Smooth muscle cell (in vitro differentiated cells): Measurements from ENCODE around the gene ZBTB21. TPM values are rescaled to one million over a fixed set of nuclear protein-coding genes. Genes with fewer than 3 reads are reported as not detected.

Experiments used
- DNase-seq: peaks from one replicate; lab custom pipeline; 2025; ENCODE audit not compliant: unreplicated experiment; lab: John Stamatoyannopoulos, UW
- H2AFZ ChIP-seq: fragments of 200-600 bp; sonication (generic); 2 replicates; pipeline ENCODE4 v1.6.0; 2016; ENCODE audit warnings: antibody characterized with exemption, low read depth, mild to moderate bottlenecking
- H3F3A ChIP-seq: fragments of 200-600 bp; sonication (generic); 2 replicates; pipeline ENCODE4 v1.6.0; 2017; ENCODE audit warnings: antibody characterized with exemption, low read depth
- H3K27ac ChIP-seq: fragments of 200-600 bp; sonication (generic); 2 replicates; pipeline ENCODE4 v1.5.1; 2016; ENCODE audit warnings: low read depth, mild to moderate bottlenecking
- H3K27me3 ChIP-seq: fragments of 200-600 bp; sonication (generic); 2 replicates; pipeline ENCODE4 v1.6.1; 2016; ENCODE audit warnings: low read depth, mild to moderate bottlenecking
- H3K36me3 ChIP-seq: fragments of 200-600 bp; sonication (generic); 2 replicates; pipeline ENCODE4 v1.5.1; 2016; ENCODE audit warnings: low read depth
- H3K4me1 ChIP-seq: fragments of 200-600 bp; sonication (generic); 2 replicates; pipeline ENCODE4 v1.5.1; 2016; ENCODE audit warnings: low read depth
- H3K4me2 ChIP-seq: fragments of 200-600 bp; sonication (generic); 2 replicates; pipeline ENCODE4 v1.6.0; 2016; ENCODE audit warnings: mild to moderate bottlenecking
- H3K4me3 ChIP-seq: fragments of 200-600 bp; sonication (generic); 2 replicates; pipeline ENCODE4 v1.5.1; 2016; ENCODE audit warnings: mild to moderate bottlenecking
- H3K79me2 ChIP-seq: fragments of 200-600 bp; sonication (generic); 2 replicates; pipeline ENCODE4 v1.6.0; 2016; ENCODE audit warnings: low read depth, mild to moderate bottlenecking
- H3K9ac ChIP-seq: fragments of 200-600 bp; sonication (generic); 2 replicates; pipeline ENCODE4 v1.6.0; 2016; ENCODE audit warnings: low read depth
- H3K9me3 ChIP-seq: fragments of 200-600 bp; sonication (generic); replicated peaks from 2 replicates; pipeline ENCODE4 v1.5.1; 2016; ENCODE audit warnings: low read depth
- H4K20me1 ChIP-seq: fragments of 200-600 bp; sonication (generic); 2 replicates; pipeline ENCODE4 v1.6.0; 2016; ENCODE audit warnings: low read depth
- CTCF ChIP-seq: fragments of 200-600 bp; sonication (generic); IDR thresholded peaks from 2 replicates; pipeline ENCODE4 v1.5.1; 2017; ENCODE audit warnings: borderline replicate concordance, mild to moderate bottlenecking, antibody characterized with exemption; ENCODE audit not compliant: insufficient read depth, poor library complexity, severe bottlenecking
- WGBS: methylation state at CpG from one replicate; pipeline ENCODE4 v1.1.7; 2016; ENCODE audit warnings: low lambda C conversion rate; 5-methylcytosine and 5-hydroxymethylcytosine counted together
- polyA plus RNA-seq: library from polyadenylated mRNA; unstranded; fragments of >200 nt; fragmentation: Nextera tagmentation; extraction: Ambion mirVana; gene quantifications from 2 replicates; pipeline ENCODE4 v1.2.1, GENCODE V29; 2016
- total RNA-seq: library from RNA; depleted of rRNA; stranded (reverse); fragments of >200 nt; gene quantifications from 2 replicates; pipeline ENCODE4 v1.2.3, GENCODE V29; 2014

The ZBTB21 gene
- total and polyA plus RNA-seq, 2 experiments from 2014 or later: 6.2 to 24.1 TPM

- DNase-seq: no peak
- H3K27ac ChIP-seq: no peak overlapping the region
These were observed 61.3 kb downstream of the ZBTB21 start for GRCh38 chr21:41948901-41949300.

GRCh38 chr21:41948078-41948895, 61.9 kb downstream of the ZBTB21 start:
- no peak overlapping the region for H3K27ac ChIP-seq
- no peak overlapping the region for H3K4me2 ChIP-seq
- H3K27me3 ChIP-seq: no peaks in the 10 kb centered on the region
- H3K36me3 ChIP-seq: no peaks in the 10 kb centered on the region
- H3K9ac ChIP-seq: no peak overlapping the region
- peaks cover 21% of the 10 kb centered on the region for H3K4me1 ChIP-seq
- H3K79me2 ChIP-seq: no peaks in the 10 kb centered on the region
- no peak for DNase-seq
- 93% methylated on average over 9 of the region's 9 CpGs for WGBS
- no peak overlapping the region for H3K4me3 ChIP-seq
- H3K9me3 ChIP-seq: no peaks in the 10 kb centered on the region
- peaks cover 9% of the 10 kb centered on the region for H4K20me1 ChIP-seq
- no peak for TF ChIP-seq CTCF
- H2AFZ ChIP-seq: no peak overlapping the region
- no peaks in the 10 kb centered on the region for H3F3A ChIP-seq

More at GRCh38 chr21:41948901-41949300, 61.3 kb downstream of the ZBTB21 start:
- Histone ChIP-seq H3K4me1 (peaks cover 21% of the 10 kb centered on the region), H3K4me3 (no peak overlapping the region), H3K36me3 (no peaks in the 10 kb centered on the region), H3K4me2 (no peak overlapping the region), H4K20me1 (peaks cover 9% of the 10 kb centered on the region), H3K27me3 (no peaks in the 10 kb centered on the region), H3K79me2 (no peaks in the 10 kb centered on the region), H3K9ac (no peak overlapping the region), H2AFZ (no peak overlapping the region), H3F3A (no peaks in the 10 kb centered on the region), H3K9me3 (no peaks in the 10 kb centered on the region)
- no peak for TF ChIP-seq CTCF
- WGBS: 97% methylated on average over 11 of the region's 11 CpGs

GRCh38 chr21:41945982-41946381, 64.2 kb downstream of the ZBTB21 start:
- Histone ChIP-seq H4K20me1 (peaks cover 5% of the 10 kb centered on the region), H3K27ac (no peak overlapping the region), H3K36me3 (no peaks in the 10 kb centered on the region), H2AFZ (no peak overlapping the region), H3K4me2 (no peak overlapping the region), H3K9ac (no peak overlapping the region), H3K27me3 (no peaks in the 10 kb centered on the region), H3K4me3 (no peak overlapping the region), H3F3A (no peaks in the 10 kb centered on the region), H3K79me2 (no peaks in the 10 kb centered on the region), H3K9me3 (no peaks in the 10 kb centered on the region), H3K4me1 (peaks cover under 1% of the 10 kb centered on the region)
- no peak for DNase-seq
- TF ChIP-seq CTCF: no peak
- 94% methylated on average over 8 of the region's 8 CpGs for WGBS

- Histone ChIP-seq H4K20me1 (peaks cover 5% of the 10 kb centered on the region), H3K4me3 (no peak overlapping the region), H3K4me2 (no peak overlapping the region), H3K27me3 (no peaks in the 10 kb centered on the region), H3K36me3 (no peaks in the 10 kb centered on the region), H3K9ac (no peak overlapping the region), H2AFZ (no peak overlapping the region), H3K79me2 (no peaks in the 10 kb centered on the region), H3F3A (no peaks in the 10 kb centered on the region), H3K4me1 (no peaks in the 10 kb centered on the region), H3K9me3 (no peaks in the 10 kb centered on the region), H3K27ac (no peak overlapping the region)
- DNase-seq: no peak
- no peak for TF ChIP-seq CTCF
- 96% methylated on average over 10 of the region's 10 CpGs for WGBS
These were observed 66.3 kb downstream of the ZBTB21 start for GRCh38 chr21:41943851-41944250.
